ENCODE measurements around the gene WDFY1.

DNA sequence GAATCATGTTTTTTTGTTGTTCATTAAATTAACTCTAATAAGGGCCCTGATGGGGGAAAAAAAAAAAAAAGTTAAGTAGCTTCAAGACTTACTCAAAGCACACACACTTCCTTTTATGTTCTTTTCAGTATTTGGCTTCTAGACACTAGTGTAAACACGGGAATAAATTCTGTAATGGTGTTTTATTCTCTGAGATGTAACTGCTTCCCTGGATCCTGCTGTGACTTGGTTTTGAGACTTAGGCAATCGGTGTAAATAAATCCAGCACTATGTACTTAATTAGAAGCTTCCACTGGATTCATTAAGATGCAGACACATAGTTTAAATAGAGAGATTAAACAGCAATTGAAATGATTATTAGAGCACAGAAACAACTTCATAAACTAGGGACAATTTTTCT is 81.6 kb downstream of the WDFY1 start:
- TF ChIP-seq, protein P1, sequence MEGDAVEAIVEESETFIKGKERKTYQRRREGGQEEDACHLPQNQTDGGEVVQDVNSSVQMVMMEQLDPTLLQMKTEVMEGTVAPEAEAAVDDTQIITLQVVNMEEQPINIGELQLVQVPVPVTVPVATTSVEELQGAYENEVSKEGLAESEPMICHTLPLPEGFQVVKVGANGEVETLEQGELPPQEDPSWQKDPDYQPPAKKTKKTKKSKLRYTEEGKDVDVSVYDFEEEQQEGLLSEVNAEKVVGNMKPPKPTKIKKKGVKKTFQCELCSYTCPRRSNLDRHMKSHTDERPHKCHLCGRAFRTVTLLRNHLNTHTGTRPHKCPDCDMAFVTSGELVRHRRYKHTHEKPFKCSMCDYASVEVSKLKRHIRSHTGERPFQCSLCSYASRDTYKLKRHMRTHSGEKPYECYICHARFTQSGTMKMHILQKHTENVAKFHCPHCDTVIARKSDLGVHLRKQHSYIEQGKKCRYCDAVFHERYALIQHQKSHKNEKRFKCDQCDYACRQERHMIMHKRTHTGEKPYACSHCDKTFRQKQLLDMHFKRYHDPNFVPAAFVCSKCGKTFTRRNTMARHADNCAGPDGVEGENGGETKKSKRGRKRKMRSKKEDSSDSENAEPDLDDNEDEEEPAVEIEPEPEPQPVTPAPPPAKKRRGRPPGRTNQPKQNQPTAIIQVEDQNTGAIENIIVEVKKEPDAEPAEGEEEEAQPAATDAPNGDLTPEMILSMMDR (IDR thresholded peaks at IDR 0.05; ENCODE audit: low read depth, low read length) = no peak
- no peak for TF ChIP-seq POLR2A (IDR thresholded peaks at IDR 0.05; ENCODE audit: extremely low read depth, insufficient read length)

All from NB4 (cell line).